PC-9 (cell line): ENCODE results near the gene LHX4. TPM values are rescaled to one million over a fixed set of nuclear protein-coding genes. Genes with fewer than 3 reads are reported as not detected.

Experiments used
- BruUV-seq: library from RNA; stranded (reverse); fragments of 400-500 nt; replicated peaks from 2 replicates; lab custom pipeline; 2021; lab: Mats Ljungman, UMichigan
- CTCF ChIA-PET: fragments of 300-600 bp; sonication (Branson Sonifier 250); formaldehyde crosslinking; loops from one replicate; lab custom pipeline; 2022; ENCODE audit warnings: antibody characterized with exemption; lab: Charles Lee
- POLR2A ChIA-PET: fragments of 300-600 bp; sonication (Branson Sonifier 250); formaldehyde crosslinking; loops from one replicate; lab custom pipeline; 2022; ENCODE audit warnings: antibody characterized with exemption; ENCODE audit not compliant: unreplicated experiment; lab: Charles Lee
- DNase-seq, 2 experiments: peaks; one replicate each; pipeline versions ENCODE4 v3.0.0 to v3.0.0-alpha.2; 2015 to 2022; ENCODE audit warnings: mixed read lengths in 1 of 2
- H2AFZ ChIP-seq: fragments of 200-600 bp; sonication (generic); 2 replicates; pipeline ENCODE4 v1.8.1; 2017; ENCODE audit warnings: antibody characterized with exemption
- H3F3A ChIP-seq: fragments of 200-600 bp; sonication (generic); 2 replicates; pipeline ENCODE4 v1.8.1; 2017; ENCODE audit warnings: antibody characterized with exemption, mild to moderate bottlenecking, low read depth; ENCODE audit not compliant: insufficient read depth
- H3K27ac ChIP-seq: fragments of 200-600 bp; sonication (generic); 2 replicates; pipeline ENCODE4 v1.6.1; 2016; ENCODE audit warnings: mixed run types
- H3K27me3 ChIP-seq: fragments of 200-600 bp; sonication (generic); 2 replicates; pipeline ENCODE4 v1.6.1; 2016; ENCODE audit warnings: low read depth, mixed run types; ENCODE audit not compliant: insufficient read depth
- H3K36me3 ChIP-seq: fragments of 200-600 bp; sonication (generic); 2 replicates; pipeline ENCODE4 v1.6.1; 2016; ENCODE audit warnings: low read depth, mixed run types
- H3K4me1 ChIP-seq: fragments of 200-600 bp; sonication (generic); replicated peaks from 2 replicates; pipeline ENCODE4 v1.6.1; 2016; ENCODE audit warnings: mixed run types; ENCODE audit not compliant: insufficient read depth
- H3K4me2 ChIP-seq: fragments of 200-600 bp; sonication (generic); 2 replicates; pipeline ENCODE4 v1.6.1; 2017; ENCODE audit warnings: mixed run types
- H3K4me3 ChIP-seq: fragments of 200-600 bp; sonication (generic); 2 replicates; pipeline ENCODE4 v1.6.1; 2016; ENCODE audit warnings: mixed run types
- H3K79me2 ChIP-seq: fragments of 200-600 bp; sonication (generic); 2 replicates; pipeline ENCODE4 v1.6.1; 2017; ENCODE audit warnings: low read depth, mixed run types
- H3K9me2 ChIP-seq: fragments of 200-600 bp; sonication (generic); 2 replicates; pipeline ENCODE4 v1.8.1; 2017; ENCODE audit warnings: mild to moderate bottlenecking; ENCODE audit not compliant: insufficient read depth
- H3K9me3 ChIP-seq: fragments of 200-600 bp; sonication (generic); 2 replicates; pipeline ENCODE4 v1.8.1; 2016; ENCODE audit warnings: low read depth; ENCODE audit not compliant: insufficient read depth
- H4K20me1 ChIP-seq: fragments of 200-600 bp; sonication (generic); 2 replicates; pipeline ENCODE4 v1.8.1; 2017; ENCODE audit not compliant: insufficient read depth
- CTCF ChIP-seq: fragments of 200-600 bp; sonication (generic); conservative IDR thresholded peaks from 2 replicates; pipeline ENCODE4 v1.6.1; 2017; ENCODE audit warnings: mixed run types, antibody characterized with exemption, mild to moderate bottlenecking, moderate library complexity
- EZH2 ChIP-seq: fragments of 200-600 bp; sonication (generic); IDR thresholded peaks from 2 replicates; pipeline ENCODE4 v1.8.0; 2017; ENCODE audit warnings: antibody characterized with exemption, low read depth
- intact Hi-C: fragments of 100-400 bp; cut with micrococcal nuclease; formaldehyde crosslinking; loops from one replicate; pipeline ENCODE4 v1.10.0; 2022; ENCODE audit not compliant: unreplicated experiment
- total RNA-seq: library from RNA; stranded (reverse); gene quantifications from 2 replicates; pipeline ENCODE4 v1.2.3, GENCODE V29; 2021

The LHX4 gene
- total RNA-seq, 1 experiment from 2014 or later = 0.28 TPM

GRCh38 chr1:180255536-180256340 lies 25.7 kb downstream of the LHX4 start:
- H3K4me2 ChIP-seq = no peak overlapping the region
- H3K9me3 ChIP-seq = no peaks in the 10 kb centered on the region
- CTCF ChIA-PET = no interaction called here
- no peaks in the 10 kb centered on the region for H3K9me2 ChIP-seq
- H3K4me3 ChIP-seq = no peak overlapping the region
- H3F3A ChIP-seq = no peaks in the 10 kb centered on the region
- POLR2A ChIA-PET = no interaction called here
- H4K20me1 ChIP-seq = no peaks in the 10 kb centered on the region; the same call in 1 of the 2 replicates
- H3K4me1 ChIP-seq = no peaks in the 10 kb centered on the region
- no peaks in the 10 kb centered on the region for H3K79me2 ChIP-seq
- H2AFZ ChIP-seq = no peak overlapping the region
- TF ChIP-seq CTCF (no peak), EZH2 (no peak)
- no peak overlapping the region for H3K27ac ChIP-seq
- no peaks in the 10 kb centered on the region for H3K27me3 ChIP-seq
- BruUV-seq = no TSS peak
- no peak for DNase-seq
- intact Hi-C loops = no loop called here
- no peaks in the 10 kb centered on the region for H3K36me3 ChIP-seq

GRCh38 chr1:180256341-180257027 lies 26.4 kb downstream of the LHX4 start:
- no peaks in the 10 kb centered on the region for H3K9me3 ChIP-seq
- H3K79me2 ChIP-seq = no peaks in the 10 kb centered on the region
- no peak overlapping the region for H3K27ac ChIP-seq
- CTCF ChIA-PET = no interaction called here
- POLR2A ChIA-PET = no interaction called here
- DNase-seq = no peak
- H3K4me2 ChIP-seq = no peak overlapping the region
- H2AFZ ChIP-seq = no peak overlapping the region
- no peaks in the 10 kb centered on the region for H3K4me1 ChIP-seq
- H3K27me3 ChIP-seq = no peaks in the 10 kb centered on the region
- no peak overlapping the region for H3K4me3 ChIP-seq
- intact Hi-C loops = no loop called here
- no peaks in the 10 kb centered on the region for H3F3A ChIP-seq
- TF ChIP-seq EZH2 (no peak), CTCF (no peak)
- no peaks in the 10 kb centered on the region; the same call in 1 of the 2 replicates for H4K20me1 ChIP-seq
- BruUV-seq = no TSS peak
- H3K36me3 ChIP-seq = no peaks in the 10 kb centered on the region
- no peaks in the 10 kb centered on the region for H3K9me2 ChIP-seq

GRCh38 chr1:180257028-180257386 lies 26.9 kb downstream of the LHX4 start:
- no peaks in the 10 kb centered on the region for H3K9me3 ChIP-seq
- TF ChIP-seq EZH2 (no peak), CTCF (no peak)
- H3K4me1 ChIP-seq = no peaks in the 10 kb centered on the region
- no TSS peak for BruUV-seq
- ChIA-PET CTCF (no interaction called here), POLR2A (no interaction called here)
- H3K79me2 ChIP-seq = no peaks in the 10 kb centered on the region
- no peak overlapping the region for H3K4me3 ChIP-seq
- H3K4me2 ChIP-seq = no peak overlapping the region
- no peak overlapping the region for H2AFZ ChIP-seq
- DNase-seq = no peak
- intact Hi-C loops = no loop called here
- H3K27me3 ChIP-seq = no peaks in the 10 kb centered on the region
- no peaks in the 10 kb centered on the region for H3K9me2 ChIP-seq
- H3K27ac ChIP-seq = no peak overlapping the region
- H3K36me3 ChIP-seq = no peaks in the 10 kb centered on the region
- no peaks in the 10 kb centered on the region for H3F3A ChIP-seq
- H4K20me1 ChIP-seq = no peaks in the 10 kb centered on the region
